ENCODE measurements around the gene MARK3.

The MARK3 gene

DNA sequence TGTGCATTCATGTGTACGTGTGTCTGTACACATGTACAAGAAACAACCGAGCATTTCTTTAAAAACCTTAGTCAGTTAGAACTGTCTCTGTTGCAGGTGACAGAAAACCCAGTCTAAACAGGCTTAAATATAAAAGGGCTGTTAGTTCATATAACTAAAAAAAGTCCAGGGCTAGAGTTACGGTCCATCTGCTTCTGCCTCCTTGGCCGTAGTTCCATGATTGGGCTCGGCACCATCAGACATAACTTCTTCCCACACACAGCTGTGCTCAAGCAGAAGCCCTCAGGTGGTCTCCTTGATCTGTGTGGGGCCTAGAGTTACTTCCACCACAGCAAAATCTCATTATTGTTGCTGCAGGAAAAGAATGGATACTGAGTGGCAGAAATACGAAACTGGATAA lies 102.9 kb downstream of the MARK3 start:
- no peak for TF ChIP-seq CTCF (IDR thresholded peaks at IDR 0.05; ENCODE audit: borderline replicate concordance, insufficient read depth, low read depth, low read length)

GRCh38 chr14:103488960-103489359 lies 103.7 kb downstream of the MARK3 start:
- no peak for TF ChIP-seq CTCF (IDR thresholded peaks at IDR 0.05; ENCODE audit: borderline replicate concordance, insufficient read depth, low read depth, low read length)
- no peak overlapping the region for H3K4me3 ChIP-seq (ENCODE audit: low read depth, low read length)

More for the DNA sequence above, 102.9 kb downstream of the MARK3 start:
- no peak overlapping the region for H3K4me3 ChIP-seq (ENCODE audit: low read depth, low read length)

DNA sequence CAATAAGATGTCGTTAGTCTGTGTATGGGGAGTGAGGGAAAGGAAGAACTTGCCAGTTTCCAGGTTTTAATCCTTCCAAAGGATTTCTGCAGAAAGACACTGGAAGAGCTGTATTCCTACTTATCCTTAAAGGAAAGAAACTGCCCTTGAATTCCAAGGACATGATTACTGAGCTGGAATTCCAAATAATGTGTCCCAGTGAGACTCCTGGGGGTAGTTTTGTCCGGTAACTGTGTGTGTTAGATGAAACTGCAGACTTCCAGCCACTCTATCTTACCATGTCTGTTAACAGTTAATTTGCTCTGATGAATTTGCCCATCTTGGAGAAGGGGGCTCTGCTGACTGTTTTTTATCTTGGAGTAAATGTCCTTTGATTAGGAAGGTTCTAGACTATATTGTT lies 104.4 kb downstream of the MARK3 start:
- H3K4me3 ChIP-seq (ENCODE audit: low read depth, low read length), result no peak overlapping the region
- no peak for TF ChIP-seq CTCF (IDR thresholded peaks at IDR 0.05; ENCODE audit: borderline replicate concordance, insufficient read depth, low read depth, low read length)

DNA sequence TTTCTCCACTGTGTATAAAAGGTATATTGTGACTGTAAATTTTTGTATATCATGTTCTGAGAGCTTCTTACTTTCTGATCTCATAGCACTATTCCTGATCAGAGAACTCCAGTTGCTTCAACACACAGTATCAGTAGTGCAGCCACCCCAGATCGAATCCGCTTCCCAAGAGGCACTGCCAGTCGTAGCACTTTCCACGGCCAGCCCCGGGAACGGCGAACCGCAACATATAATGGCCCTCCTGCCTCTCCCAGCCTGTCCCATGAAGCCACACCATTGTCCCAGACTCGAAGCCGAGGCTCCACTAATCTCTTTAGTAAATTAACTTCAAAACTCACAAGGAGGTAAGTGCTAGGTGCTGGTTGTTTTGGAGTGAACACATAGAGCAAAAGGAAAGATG lies 106.5 kb downstream of the MARK3 start:
- H3K4me3 ChIP-seq (ENCODE audit: low read depth, low read length), result no peak overlapping the region
- TF ChIP-seq CTCF (IDR thresholded peaks at IDR 0.05; ENCODE audit: borderline replicate concordance, insufficient read depth, low read depth, low read length), result no peak

GRCh38 chr14:103492156-103492925 lies 107.1 kb downstream of the MARK3 start:
- no peak for TF ChIP-seq CTCF (IDR thresholded peaks at IDR 0.05; ENCODE audit: borderline replicate concordance, insufficient read depth, low read depth, low read length)
- H3K4me3 ChIP-seq (ENCODE audit: low read depth, low read length), result no peak overlapping the region

DNA sequence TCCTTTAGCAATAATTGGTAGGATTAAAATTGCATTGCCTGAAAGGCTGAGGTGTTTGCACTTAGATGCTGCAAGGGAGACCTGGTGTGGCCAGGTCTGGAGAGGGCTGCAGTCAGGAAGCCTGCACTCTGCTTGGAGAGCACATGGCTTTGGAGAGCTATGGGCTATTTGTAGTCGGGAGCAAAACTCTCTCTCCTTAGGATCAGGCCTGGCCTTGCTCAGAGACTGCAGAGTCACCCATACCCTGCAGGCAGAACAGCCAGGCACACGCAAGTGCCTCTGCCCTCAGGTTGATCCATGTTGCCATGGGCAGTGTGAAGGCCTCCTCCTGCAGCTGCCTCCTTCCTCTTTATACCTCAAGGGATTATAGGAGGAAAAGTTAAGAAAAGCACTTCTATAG lies 110.6 kb downstream of the MARK3 start:
- TF ChIP-seq CTCF (IDR thresholded peaks at IDR 0.05; ENCODE audit: borderline replicate concordance, insufficient read depth, low read depth, low read length), result no peak
- H3K4me3 ChIP-seq (ENCODE audit: low read depth, low read length), result no peak overlapping the region

- H3K4me3 ChIP-seq (ENCODE audit: low read depth, low read length), result no peak overlapping the region
- TF ChIP-seq CTCF (IDR thresholded peaks at IDR 0.05; ENCODE audit: borderline replicate concordance, insufficient read depth, low read depth, low read length), result no peak
Measured at GRCh38 chr14:103496776-103497175, 111.6 kb downstream of the MARK3 start.
